GM18858 (cell line): ENCODE results near the gene STK17A.
"Not testable (repeated sequence)": the region's sequence is repeated elsewhere in the genome, so short reads cannot be mapped to it uniquely, and the experiment has no call there.

Source experiments
- ATAC-seq: cut with Tn5 transposase; IDR thresholded peaks from one replicate; pipeline ENCODE4 v1.9.1; 2021; ENCODE audit not compliant: unreplicated experiment

STK17A gene

GRCh38 chr7:43655584-43655983, 72.7 kb downstream of the STK17A start:
- no peak for ATAC-seq

GRCh38 chr7:43656997-43657396, 74.1 kb downstream of the STK17A start:
- ATAC-seq, result no peak

DNA sequence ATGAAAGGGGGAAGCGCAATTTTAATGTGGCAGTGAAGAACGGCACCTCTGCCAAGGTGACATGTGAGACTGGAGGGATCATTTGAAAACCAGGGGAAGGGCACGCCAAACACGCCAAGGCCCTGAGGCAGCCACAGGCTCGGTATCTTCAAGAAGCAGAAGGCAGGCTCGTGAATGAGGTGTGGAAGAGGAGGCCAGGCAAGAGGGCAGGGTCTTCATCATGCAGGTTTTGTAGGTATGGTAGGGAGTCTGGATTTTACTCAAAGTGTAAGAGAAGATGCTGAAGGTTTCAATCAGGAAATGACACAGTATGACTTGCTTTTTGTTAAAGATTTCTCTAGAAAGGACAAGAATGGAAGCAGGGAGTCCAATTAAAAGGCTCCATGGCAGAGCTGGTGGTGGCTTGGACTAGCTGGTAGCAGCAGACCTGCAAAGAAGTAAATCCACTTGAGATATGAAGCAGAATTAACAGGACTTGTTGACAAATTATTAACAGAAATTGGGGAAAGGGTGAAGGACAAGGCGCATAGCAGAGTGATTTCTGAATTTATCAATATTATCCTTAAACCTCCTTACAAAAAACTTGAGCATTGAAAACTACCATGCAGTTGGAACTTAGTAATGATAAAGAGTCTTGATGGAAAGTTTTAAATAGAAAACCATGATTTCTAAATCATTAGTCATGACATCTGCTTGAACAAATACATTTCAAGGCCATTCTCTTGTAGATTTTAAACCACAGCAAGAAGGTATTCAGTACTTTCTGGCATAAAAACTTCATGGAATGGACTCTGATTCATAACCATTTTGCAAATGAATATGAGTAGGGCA, 76.0 kb downstream of the STK17A start:
- ATAC-seq, result no peak

- ATAC-seq, result no peak
Observed at GRCh38 chr7:43659549-43659896, 76.6 kb downstream of the STK17A start.

- no peak for ATAC-seq
Observed at GRCh38 chr7:43660141-43660540, 77.2 kb downstream of the STK17A start.

DNA sequence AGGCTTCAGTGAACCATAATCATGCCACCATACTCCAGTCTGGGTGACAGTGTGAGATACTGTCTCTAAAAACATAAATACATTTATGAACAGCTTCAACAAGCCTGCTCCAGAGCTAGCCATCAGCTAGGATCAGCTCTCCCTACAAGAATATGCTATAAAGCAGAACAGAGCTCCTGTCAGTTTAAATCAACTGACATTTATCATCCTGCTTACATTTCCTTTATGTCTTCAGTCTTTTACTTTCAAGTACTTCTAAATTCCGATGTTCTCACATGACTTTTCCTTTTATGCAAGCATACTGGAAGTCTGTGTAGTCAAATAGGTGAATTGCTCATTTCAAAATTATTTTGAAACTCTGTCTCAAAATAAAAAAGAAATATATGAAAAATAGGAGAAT, 81.8 kb downstream of the STK17A start:
- no peak for ATAC-seq

DNA sequence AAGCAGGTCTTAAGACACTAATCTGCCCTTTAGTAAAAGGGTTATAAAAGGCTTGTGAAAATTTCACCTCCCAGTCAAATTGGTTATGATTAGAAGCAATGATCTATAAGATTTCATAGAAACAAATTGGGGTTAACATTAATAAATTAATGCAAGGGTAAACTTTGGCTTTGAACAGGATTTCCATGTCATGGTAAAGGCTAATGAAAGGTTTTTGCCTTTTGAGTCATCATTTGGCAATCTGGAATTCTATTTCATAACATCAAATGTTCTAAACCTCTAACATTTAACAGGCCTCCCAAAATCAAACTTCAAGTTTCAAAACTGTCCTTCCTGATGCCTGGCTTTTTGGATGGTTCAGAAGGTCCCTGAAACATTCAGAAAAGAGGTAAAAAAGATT, 84.0 kb downstream of the STK17A start:
- ATAC-seq, result no peak

DNA sequence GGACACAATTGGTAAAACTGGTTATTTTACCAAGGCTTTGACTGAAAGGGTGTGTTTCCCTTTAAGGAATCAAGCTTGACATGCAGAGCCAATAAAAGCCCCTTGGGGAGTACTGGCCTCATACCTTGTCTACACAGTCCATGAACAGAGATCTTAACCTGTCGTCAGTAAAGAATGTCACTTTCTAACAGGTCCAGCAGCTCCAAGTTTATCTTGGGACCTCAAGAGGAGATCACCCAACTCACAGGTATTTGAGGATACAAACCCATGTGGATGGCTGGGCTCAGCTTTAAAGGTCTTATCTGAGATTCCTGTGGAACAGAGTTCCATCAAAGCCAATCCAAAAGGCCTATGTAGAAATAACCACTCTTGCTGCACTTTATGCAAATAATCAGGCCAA, 85.1 kb downstream of the STK17A start:
- ATAC-seq, result no peak

- no peak for ATAC-seq
Observed at GRCh38 chr7:43669286-43670081, 86.6 kb downstream of the STK17A start.

DNA sequence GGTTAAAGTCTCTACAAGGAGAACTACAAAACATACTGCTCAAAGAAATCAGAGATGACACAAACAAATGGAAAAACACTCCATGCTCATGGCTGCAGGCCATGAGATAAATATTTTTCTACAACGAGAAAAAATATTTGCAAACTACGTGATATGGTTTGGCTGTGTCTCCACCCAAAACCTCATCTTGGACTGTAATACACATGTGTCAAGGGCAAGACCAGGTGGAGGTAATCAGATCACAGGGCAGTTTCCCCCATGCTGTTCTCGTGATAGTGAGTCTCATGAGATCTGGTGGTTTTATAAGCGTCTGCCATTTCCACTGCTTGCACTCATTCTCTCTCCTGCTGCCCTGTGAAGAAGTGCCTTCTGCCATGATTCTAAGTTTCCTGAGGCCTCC, 88.6 kb downstream of the STK17A start:
- no peak for ATAC-seq

GRCh38 chr7:43673243-43673976, 90.5 kb downstream of the STK17A start:
- ATAC-seq, result not testable (repeated sequence)

- ATAC-seq, result no peak
Observed at GRCh38 chr7:43674559-43675436, 91.9 kb downstream of the STK17A start.
